ENCODE data around the gene NIPBL.
"Not testable (repeated sequence)": the region's sequence is repeated elsewhere in the genome, so short reads cannot be mapped to it uniquely, and the experiment has no call there.

Gene NIPBL

GRCh38 chr5:37064442-37064841, 187.9 kb downstream of the NIPBL start:
- no peak for TF ChIP-seq CTCF (IDR thresholded peaks at IDR 0.05; ENCODE audit: low read depth, low read length, missing control alignments)
- no peak for DNase-seq (ENCODE audit: low read depth)
- H3K4me3 ChIP-seq (ENCODE audit: low read depth, low read length): no peak overlapping the region

GRCh38 chr5:37071487-37071886, 194.9 kb downstream of the NIPBL start:
- no peak overlapping the region for H3K4me3 ChIP-seq (ENCODE audit: low read depth, low read length)
- no peak for DNase-seq (ENCODE audit: low read depth)
- TF ChIP-seq CTCF (IDR thresholded peaks at IDR 0.05; ENCODE audit: low read depth, low read length, missing control alignments): no peak

GRCh38 chr5:37071901-37072581, 195.5 kb downstream of the NIPBL start:
- no peak overlapping the region for H3K4me3 ChIP-seq (ENCODE audit: low read depth, low read length)
- no peak for DNase-seq (ENCODE audit: low read depth)
- TF ChIP-seq CTCF (IDR thresholded peaks at IDR 0.05; ENCODE audit: low read depth, low read length, missing control alignments): no peak

GRCh38 chr5:37075399-37075950, 198.9 kb downstream of the NIPBL start:
- no peak for TF ChIP-seq CTCF (IDR thresholded peaks at IDR 0.05; ENCODE audit: low read depth, low read length, missing control alignments)
- no peak overlapping the region for H3K4me3 ChIP-seq (ENCODE audit: low read depth, low read length)
- no peak for DNase-seq (ENCODE audit: low read depth)

- DNase-seq (ENCODE audit: low read depth): no peak
- no peak for TF ChIP-seq CTCF (IDR thresholded peaks at IDR 0.05; ENCODE audit: low read depth, low read length, missing control alignments)
- no peak overlapping the region for H3K4me3 ChIP-seq (ENCODE audit: low read depth, low read length)
Measured at GRCh38 chr5:37077146-37077545, 200.6 kb downstream of the NIPBL start.

- H3K4me3 ChIP-seq (ENCODE audit: low read depth, low read length): no peak overlapping the region
- TF ChIP-seq CTCF (IDR thresholded peaks at IDR 0.05; ENCODE audit: low read depth, low read length, missing control alignments): no peak
- no peak for DNase-seq (ENCODE audit: low read depth)
Measured at GRCh38 chr5:37080697-37081096, 204.1 kb downstream of the NIPBL start.

- H3K4me3 ChIP-seq (ENCODE audit: low read depth, low read length); DNase-seq (ENCODE audit: low read depth): not testable (repeated sequence)
Measured at GRCh38 chr5:37082977-37083376, 206.4 kb downstream of the NIPBL start.

- not testable (repeated sequence) for DNase-seq (ENCODE audit: low read depth); H3K4me3 ChIP-seq (ENCODE audit: low read depth, low read length)
Measured at GRCh38 chr5:37086026-37086425, 209.5 kb downstream of the NIPBL start.
